PC-3 (cell line): ENCODE measurements around the gene ST14.

Source experiments
- EZH2 ChIP-seq: fragments of 300-600 bp; sonication (generic); IDR thresholded peaks from one replicate; pipeline ENCODE4 v1.6.1; 2017; ENCODE audit warnings: antibody characterized with exemption, mild to moderate bottlenecking, low read length; ENCODE audit not compliant: unreplicated experiment
- EZH2phosphoT487 ChIP-seq: fragments of 300-600 bp; sonication (generic); IDR thresholded peaks from 2 replicates; pipeline ENCODE4 v1.6.1; 2018; ENCODE audit warnings: mild to moderate bottlenecking, antibody characterized with exemption, low read length, borderline replicate concordance
- TF ChIP-seq, protein P1 (sequence below): fragments of 300-600 bp; sonication (generic); conservative IDR thresholded peaks from 2 replicates; pipeline ENCODE4 v1.5.1; 2017; ENCODE audit warnings: antibody characterized with exemption, low read depth, mild to moderate bottlenecking, low read length

DNA sequence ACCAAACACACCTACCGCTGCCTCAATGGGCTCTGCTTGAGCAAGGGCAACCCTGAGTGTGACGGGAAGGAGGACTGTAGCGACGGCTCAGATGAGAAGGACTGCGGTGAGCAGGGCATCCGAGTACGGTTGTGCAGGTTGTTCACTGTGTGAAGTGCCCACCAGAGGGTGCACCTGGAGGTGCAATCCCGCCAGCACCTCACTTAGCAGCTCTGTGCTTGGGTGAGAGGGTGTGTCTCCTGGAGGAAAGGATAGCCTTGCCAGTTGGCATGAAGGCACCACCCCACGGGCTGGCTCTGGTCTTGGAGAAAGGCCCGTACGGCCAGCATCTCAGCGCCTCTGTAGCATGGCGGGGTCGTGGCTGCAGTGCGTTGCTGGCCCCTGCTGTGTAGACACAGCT, 39.4 kb downstream of the ST14 start:
- TF ChIP-seq, protein P1, sequence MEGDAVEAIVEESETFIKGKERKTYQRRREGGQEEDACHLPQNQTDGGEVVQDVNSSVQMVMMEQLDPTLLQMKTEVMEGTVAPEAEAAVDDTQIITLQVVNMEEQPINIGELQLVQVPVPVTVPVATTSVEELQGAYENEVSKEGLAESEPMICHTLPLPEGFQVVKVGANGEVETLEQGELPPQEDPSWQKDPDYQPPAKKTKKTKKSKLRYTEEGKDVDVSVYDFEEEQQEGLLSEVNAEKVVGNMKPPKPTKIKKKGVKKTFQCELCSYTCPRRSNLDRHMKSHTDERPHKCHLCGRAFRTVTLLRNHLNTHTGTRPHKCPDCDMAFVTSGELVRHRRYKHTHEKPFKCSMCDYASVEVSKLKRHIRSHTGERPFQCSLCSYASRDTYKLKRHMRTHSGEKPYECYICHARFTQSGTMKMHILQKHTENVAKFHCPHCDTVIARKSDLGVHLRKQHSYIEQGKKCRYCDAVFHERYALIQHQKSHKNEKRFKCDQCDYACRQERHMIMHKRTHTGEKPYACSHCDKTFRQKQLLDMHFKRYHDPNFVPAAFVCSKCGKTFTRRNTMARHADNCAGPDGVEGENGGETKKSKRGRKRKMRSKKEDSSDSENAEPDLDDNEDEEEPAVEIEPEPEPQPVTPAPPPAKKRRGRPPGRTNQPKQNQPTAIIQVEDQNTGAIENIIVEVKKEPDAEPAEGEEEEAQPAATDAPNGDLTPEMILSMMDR, result peak; percentile 50
- TF ChIP-seq EZH2, result no peak
- TF ChIP-seq EZH2phosphoT487, result no peak
